IPS-NIHi7 (cell line): ENCODE data around the gene PLCH2.
"Not testable (repeated sequence)": the region's sequence is repeated elsewhere in the genome, so short reads cannot be mapped to it uniquely, and the experiment has no call there.

Source experiments
- DNase-seq: peaks from one replicate; pipeline ENCODE4 v3.0.0; 2012; ENCODE audit warnings: mixed read lengths; ENCODE audit errors: extremely low spot score

Gene PLCH2

GRCh38 chr1:2476061-2476999 lies at the start of gene PLCH2:
Gene PLCH2, plus strand, starts transcription at chr1:2476289. Its CDS starts 300 bp downstream, at chr1:2476589.
- DNase-seq, result no peak

- no peak for DNase-seq
Observed at GRCh38 chr1:2426540-2426939, 49.5 kb upstream of the PLCH2 start.

- no peak for DNase-seq
Observed at GRCh38 chr1:2427051-2427450, 49.0 kb upstream of the PLCH2 start.

- no peak for DNase-seq
Observed at GRCh38 chr1:2427976-2428375, 48.1 kb upstream of the PLCH2 start.

- no peak for DNase-seq
Observed at GRCh38 chr1:2428490-2428889, 47.6 kb upstream of the PLCH2 start.

GRCh38 chr1:2429780-2430591 lies 46.1 kb upstream of the PLCH2 start:
- peak; percentile 56 for DNase-seq

GRCh38 chr1:2430592-2430973 lies 45.5 kb upstream of the PLCH2 start:
- no peak for DNase-seq

- DNase-seq, result no peak
Observed at GRCh38 chr1:2431103-2431502, 45.0 kb upstream of the PLCH2 start.

GRCh38 chr1:2431518-2431917 lies 44.6 kb upstream of the PLCH2 start:
- no peak for DNase-seq

GRCh38 chr1:2432441-2432844 lies 43.6 kb upstream of the PLCH2 start:
- no peak for DNase-seq

- no peak for DNase-seq
Observed at GRCh38 chr1:2433196-2433595, 42.9 kb upstream of the PLCH2 start.

- no peak for DNase-seq
Observed at GRCh38 chr1:2433936-2434655, 42.0 kb upstream of the PLCH2 start.

GRCh38 chr1:2435091-2435490 lies 41.0 kb upstream of the PLCH2 start:
- no peak for DNase-seq

- no peak for DNase-seq
Observed at GRCh38 chr1:2435746-2436355, 40.2 kb upstream of the PLCH2 start.

- no peak for DNase-seq
Observed at GRCh38 chr1:2436876-2437275, 39.2 kb upstream of the PLCH2 start.

GRCh38 chr1:2437617-2438016 lies 38.5 kb upstream of the PLCH2 start:
- DNase-seq, result no peak

GRCh38 chr1:2438038-2438437 lies 38.1 kb upstream of the PLCH2 start:
- no peak for DNase-seq

- DNase-seq, result no peak
Observed at GRCh38 chr1:2438641-2439040, 37.4 kb upstream of the PLCH2 start.

GRCh38 chr1:2439369-2439768 lies 36.7 kb upstream of the PLCH2 start:
- DNase-seq, result no peak

- not testable (repeated sequence) for DNase-seq
Observed at GRCh38 chr1:2440346-2440745, 35.7 kb upstream of the PLCH2 start.

- no peak for DNase-seq
Observed at GRCh38 chr1:2441746-2442145, 34.3 kb upstream of the PLCH2 start.

- no peak for DNase-seq
Observed at GRCh38 chr1:2442661-2443060, 33.4 kb upstream of the PLCH2 start.
